Urinary bladder (tissue), 4 donors: Measurements from ENCODE around the gene PCDHB15. TPM values are rescaled to one million over a fixed set of nuclear protein-coding genes. Genes with fewer than 3 reads are reported as not detected.
"Not testable (repeated sequence)": the region's sequence is repeated elsewhere in the genome, so short reads cannot be mapped to it uniquely, and the experiment has no call there.

Experiments
- DNase-seq: peaks from one replicate; pipeline ENCODE4 v3.0.0-alpha.2; 2015; ENCODE audit errors: extremely low spot score
- H3K27ac ChIP-seq: one replicate; pipeline ENCODE4 v1.5.1; 2013; ENCODE audit warnings: low read depth, mild to moderate bottlenecking, moderate library complexity
- H3K36me3 ChIP-seq: one replicate; pipeline ENCODE4 v1.6.1; 2013; ENCODE audit warnings: mild to moderate bottlenecking, moderate library complexity; ENCODE audit not compliant: insufficient read depth
- H3K4me1 ChIP-seq: one replicate; pipeline ENCODE4 v1.6.1; 2013; ENCODE audit warnings: mild to moderate bottlenecking, moderate library complexity; ENCODE audit not compliant: insufficient read depth
- H3K4me3 ChIP-seq: one replicate; pipeline ENCODE4 v1.5.1; 2013; ENCODE audit warnings: low read depth, low read length
- WGBS: extraction: QIAGEN DNeasy Blood & Tissue Kit; methylation state at CpG from one replicate; pipeline ENCODE4 v1.1.7; 2013; 5-methylcytosine and 5-hydroxymethylcytosine counted together
- polyA plus RNA-seq: library from polyadenylated mRNA; stranded (reverse); fragments of 200-250 nt; gene quantifications from one replicate; pipeline ENCODE4 v1.2.3, GENCODE V29; 2013
- total RNA-seq: library from RNA; depleted of rRNA; stranded (reverse); fragments of >200 nt; gene quantifications from one replicate; pipeline ENCODE4 v1.2.3, GENCODE V29; 2014
- donor health status: healthy with polysubstance abuse.
- donor health status: healthy.

The PCDHB15 gene
- total RNA-seq (7.8 TPM), polyA plus RNA-seq (7.3 TPM)

DNA sequence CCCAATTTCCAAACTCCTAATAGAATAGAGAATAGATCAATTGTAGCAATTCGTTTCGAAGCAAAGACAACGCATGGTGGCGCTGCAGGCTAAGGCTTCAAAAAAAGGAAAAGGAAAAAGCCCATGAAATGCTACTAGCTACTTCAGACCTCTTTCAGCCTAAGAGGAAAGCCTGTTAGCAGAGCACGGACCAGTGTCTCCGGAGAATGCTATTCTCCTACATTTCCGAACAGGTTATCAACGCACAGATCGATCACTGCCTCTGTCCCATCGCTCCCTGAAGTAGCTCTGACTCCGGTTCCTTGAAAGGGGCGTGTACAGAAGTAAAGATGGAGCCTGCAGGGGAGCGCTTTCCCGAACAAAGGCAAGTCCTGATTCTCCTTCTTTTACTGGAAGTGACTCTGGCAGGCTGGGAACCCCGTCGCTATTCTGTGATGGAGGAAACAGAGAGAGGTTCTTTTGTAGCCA, at the start of gene PCDHB15:
PCDHB15 (plus strand) TSS at position 146 of the 468 bp plus-strand sequence; CDS start at position 330, 184 bp downstream.
- Histone ChIP-seq H3K4me3 (peak within 1 kb of the TSS; percentile 15), H3K36me3 (no peaks in the 10 kb centered on the region), H3K27ac (no peak within 1 kb of the TSS), H3K4me1 (no peaks in the 10 kb centered on the region)
- 8% methylated on average over 16 of the region's 16 CpGs for WGBS
- DNase-seq, result no peak

GRCh38 chr5:141196363-141196762, 48.8 kb upstream of the PCDHB15 start:
- H3K4me3 ChIP-seq, result no peak overlapping the region
- H3K4me1 ChIP-seq, result no peaks in the 10 kb centered on the region

DNA sequence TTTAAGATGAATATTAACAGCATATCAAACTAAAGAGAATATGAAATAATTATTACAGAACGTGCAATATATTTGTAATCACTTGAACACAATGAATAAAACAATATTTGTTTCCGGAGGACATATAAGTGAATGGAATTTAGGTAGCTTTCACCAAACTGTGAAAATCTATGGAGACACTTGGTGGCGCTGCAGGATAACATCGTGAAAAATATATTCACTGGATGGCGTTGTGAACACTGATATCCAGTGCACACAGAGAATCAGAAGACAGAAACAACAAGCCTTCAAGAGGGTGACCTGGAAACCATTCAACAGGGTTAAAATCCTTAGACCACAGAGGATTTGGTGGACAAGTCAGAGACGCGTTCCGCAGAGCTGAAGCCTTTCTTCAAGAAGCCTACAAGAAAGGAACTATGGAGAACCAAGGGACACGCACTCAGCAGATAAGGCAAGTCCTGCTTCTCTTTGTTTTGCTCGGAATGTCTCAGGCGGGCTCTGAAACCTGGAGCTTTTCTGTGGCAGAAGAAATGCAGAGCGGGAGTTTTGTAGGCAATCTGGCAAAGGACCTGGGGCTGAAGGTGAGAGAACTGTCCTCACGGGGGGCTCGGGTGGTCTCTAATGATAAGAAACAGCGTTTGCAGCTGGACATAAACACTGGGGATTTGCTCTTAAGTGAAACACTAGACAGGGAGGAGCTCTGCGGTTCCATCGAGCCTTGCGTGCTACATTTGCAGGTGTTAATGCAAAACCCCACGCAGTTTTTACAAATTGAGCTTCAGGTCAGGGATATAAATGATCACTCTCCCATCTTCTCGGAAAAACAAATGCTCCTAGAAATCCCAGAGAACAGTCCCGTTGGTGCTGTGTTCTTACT, 45.6 kb upstream of the PCDHB15 start, which contains the start of gene PCDHB11:
PCDHB11 (plus strand) TSS at position 269 of the 877 bp plus-strand sequence; CDS start at position 417, 148 bp downstream.
- no peak for DNase-seq

More at GRCh38 chr5:141196363-141196762, 48.8 kb upstream of the PCDHB15 start:
- Histone ChIP-seq H3K36me3 (no peaks in the 10 kb centered on the region), H3K27ac (no peak overlapping the region)
- WGBS, result 25% methylated on average over 3 of the region's 3 CpGs
- DNase-seq, result no peak

GRCh38 chr5:141201126-141201525, 44.1 kb upstream of the PCDHB15 start:
- not testable (repeated sequence) for H3K4me3 ChIP-seq, H3K4me1 ChIP-seq, DNase-seq, H3K27ac ChIP-seq, H3K36me3 ChIP-seq
- 33% methylated on average over 25 of the region's 38 CpGs for WGBS

More for the DNA sequence above, 45.6 kb upstream of the PCDHB15 start, which contains the start of gene PCDHB11:
- 31% methylated on average over 21 of the region's 21 CpGs for WGBS
- H3K36me3 ChIP-seq, result no peaks in the 10 kb centered on the region
- H3K4me1 ChIP-seq, result no peaks in the 10 kb centered on the region
- no peak within 1 kb of the TSS for H3K4me3 ChIP-seq
- H3K27ac ChIP-seq, result no peak within 1 kb of the TSS

- DNase-seq, H3K4me1 ChIP-seq, H3K36me3 ChIP-seq, H3K27ac ChIP-seq, H3K4me3 ChIP-seq: not testable (repeated sequence)
- 30% methylated on average over 31 of the region's 35 CpGs for WGBS
Observed at GRCh38 chr5:141201646-141202045, 43.5 kb upstream of the PCDHB15 start.

- no peaks in the 10 kb centered on the region for H3K4me1 ChIP-seq
- peak within 1 kb of the TSS; percentile 12 for H3K4me3 ChIP-seq
- H3K36me3 ChIP-seq, result no peaks in the 10 kb centered on the region
- H3K27ac ChIP-seq, result no peak within 1 kb of the TSS
- DNase-seq, result no peak
- 19% methylated on average over 11 of the region's 11 CpGs for WGBS
Observed at GRCh38 chr5:141208478-141208877, 36.7 kb upstream of the PCDHB15 start, which contains the start of gene PCDHB12. Gene PCDHB12, plus strand, starts transcription at chr5:141208719. Its CDS starts 189 bp downstream, at chr5:141208908.

DNA sequence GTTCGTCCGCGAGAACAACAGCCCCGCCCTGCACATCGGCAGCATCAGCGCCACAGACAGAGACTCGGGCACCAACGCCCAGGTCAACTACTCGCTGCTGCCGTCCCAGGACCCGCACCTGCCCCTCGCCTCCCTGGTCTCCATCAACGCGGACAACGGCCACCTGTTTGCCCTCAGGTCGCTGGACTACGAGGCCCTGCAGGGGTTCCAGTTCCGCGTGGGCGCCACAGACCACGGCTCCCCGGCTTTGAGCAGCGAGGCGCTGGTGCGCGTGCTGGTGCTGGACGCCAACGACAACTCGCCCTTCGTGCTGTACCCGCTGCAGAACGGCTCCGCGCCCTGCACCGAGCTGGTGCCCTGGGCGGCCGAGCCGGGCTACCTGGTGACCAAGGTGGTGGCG, 34.9 kb upstream of the PCDHB15 start:
- H3K4me1 ChIP-seq, H3K36me3 ChIP-seq, H3K4me3 ChIP-seq, DNase-seq, H3K27ac ChIP-seq: not testable (repeated sequence)
- 30% methylated on average over 39 of the region's 39 CpGs for WGBS

DNA sequence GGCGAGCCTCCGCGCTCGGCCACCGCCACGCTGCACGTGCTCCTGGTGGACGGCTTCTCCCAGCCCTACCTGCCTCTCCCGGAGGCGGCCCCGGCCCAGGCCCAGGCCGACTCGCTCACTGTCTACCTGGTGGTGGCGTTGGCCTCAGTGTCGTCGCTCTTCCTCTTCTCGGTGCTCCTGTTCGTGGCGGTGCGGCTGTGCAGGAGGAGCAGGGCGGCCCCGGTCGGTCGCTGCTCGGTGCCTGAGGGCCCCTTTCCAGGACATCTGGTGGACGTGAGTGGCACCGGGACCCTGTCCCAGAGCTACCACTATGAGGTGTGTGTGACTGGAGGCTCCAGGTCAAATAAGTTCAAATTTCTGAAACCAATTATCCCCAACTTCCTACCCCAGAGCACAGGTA, 34.3 kb upstream of the PCDHB15 start:
- H3K4me1 ChIP-seq, H3K36me3 ChIP-seq, DNase-seq, H3K4me3 ChIP-seq, H3K27ac ChIP-seq: not testable (repeated sequence)
- 28% methylated on average over 19 of the region's 27 CpGs for WGBS

GRCh38 chr5:141213656-141214339, 31.4 kb upstream of the PCDHB15 start, which contains the start of gene PCDHB13:
Gene PCDHB13, plus strand, starts transcription at chr5:141213919. Its CDS starts 205 bp downstream, at chr5:141214124.
- not testable (repeated sequence) for H3K27ac ChIP-seq, H3K36me3 ChIP-seq, H3K4me1 ChIP-seq, DNase-seq, H3K4me3 ChIP-seq
- 10% methylated on average over 14 of the region's 18 CpGs for WGBS

DNA sequence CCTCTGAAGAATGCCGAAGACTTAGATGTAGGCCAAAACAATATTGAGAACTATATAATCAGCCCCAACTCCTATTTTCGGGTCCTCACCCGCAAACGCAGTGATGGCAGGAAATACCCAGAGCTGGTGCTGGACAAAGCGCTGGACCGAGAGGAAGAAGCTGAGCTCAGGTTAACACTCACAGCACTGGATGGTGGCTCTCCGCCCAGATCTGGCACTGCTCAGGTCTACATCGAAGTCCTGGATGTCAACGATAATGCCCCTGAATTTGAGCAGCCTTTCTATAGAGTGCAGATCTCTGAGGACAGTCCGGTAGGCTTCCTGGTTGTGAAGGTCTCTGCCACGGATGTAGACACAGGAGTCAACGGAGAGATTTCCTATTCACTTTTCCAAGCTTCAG, 30.6 kb upstream of the PCDHB15 start:
- not testable (repeated sequence) for H3K36me3 ChIP-seq, H3K4me1 ChIP-seq, H3K4me3 ChIP-seq, H3K27ac ChIP-seq, DNase-seq
- 58% methylated on average over 10 of the region's 12 CpGs for WGBS

- not testable (repeated sequence) for H3K4me1 ChIP-seq, DNase-seq, H3K27ac ChIP-seq, H3K4me3 ChIP-seq, H3K36me3 ChIP-seq
- WGBS, result 31% methylated on average over 33 of the region's 40 CpGs
Observed at GRCh38 chr5:141215504-141215903, 29.7 kb upstream of the PCDHB15 start.

- 30% methylated on average over 21 of the region's 26 CpGs for WGBS
- not testable (repeated sequence) for H3K4me1 ChIP-seq, DNase-seq, H3K27ac ChIP-seq, H3K4me3 ChIP-seq, H3K36me3 ChIP-seq
Observed at GRCh38 chr5:141216035-141216434, 29.2 kb upstream of the PCDHB15 start.

DNA sequence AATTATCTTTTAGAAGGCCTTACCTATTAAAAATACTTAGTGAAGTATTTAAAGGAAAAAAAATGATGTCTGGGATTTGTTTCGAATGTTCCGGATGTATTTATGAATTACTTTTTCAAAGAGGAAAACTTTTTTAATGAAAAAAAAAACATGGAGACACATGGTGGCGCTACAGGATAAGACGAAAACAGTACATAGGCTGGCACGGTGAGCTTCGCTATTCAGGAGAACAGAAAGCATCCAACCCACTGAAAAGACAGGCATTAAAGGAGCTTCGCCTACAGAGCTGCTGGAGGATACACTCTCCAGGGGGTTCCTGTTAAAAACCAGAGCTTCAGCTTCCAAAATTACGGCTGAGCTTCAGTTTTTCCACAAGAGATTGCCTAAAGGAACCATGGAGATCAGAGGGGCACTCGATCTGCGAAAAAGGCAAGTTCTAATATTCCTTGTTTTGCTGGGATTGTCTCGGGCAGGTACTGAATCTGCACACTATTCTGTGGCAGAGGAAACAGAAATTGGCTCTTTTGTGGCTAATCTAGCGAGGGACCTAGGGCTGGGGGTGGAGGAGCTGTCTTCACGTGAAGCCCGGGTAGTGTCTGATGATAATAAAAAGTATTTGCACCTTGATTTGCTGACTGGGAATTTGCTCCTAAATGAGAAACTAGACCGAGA, 21.9 kb upstream of the PCDHB15 start, which contains the start of gene PCDHB14:
PCDHB14 (plus strand) TSS at position 232 of the 672 bp plus-strand sequence; CDS start at position 395, 163 bp downstream.
- H3K36me3 ChIP-seq, result no peaks in the 10 kb centered on the region
- H3K27ac ChIP-seq, result no peak within 1 kb of the TSS
- peak within 1 kb of the TSS; percentile 29 for H3K4me3 ChIP-seq
- 23% methylated on average over 15 of the region's 15 CpGs for WGBS
- H3K4me1 ChIP-seq, result no peaks in the 10 kb centered on the region
- DNase-seq, result no peak
